ENCODE data around the gene SALL1.

Gene SALL1

DNA sequence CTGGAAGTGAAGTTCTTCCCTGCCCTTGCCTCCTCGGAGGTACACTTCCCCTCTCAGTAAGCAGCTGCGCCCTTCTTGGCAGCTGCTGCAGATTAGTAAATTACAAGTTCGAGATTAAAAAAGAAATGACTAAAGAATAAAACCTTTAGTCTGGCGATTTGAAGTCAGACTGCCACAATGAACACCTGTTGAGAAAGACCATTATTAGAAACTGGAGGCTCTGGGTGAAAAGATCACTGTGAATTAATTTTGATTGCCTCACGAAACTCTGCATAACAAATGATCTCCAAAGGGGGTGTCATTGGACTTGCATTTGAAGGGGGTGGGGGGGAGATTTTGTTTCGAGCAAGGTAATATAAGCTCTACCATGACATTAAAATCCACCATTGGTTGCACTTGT lies 39.3 kb downstream of the SALL1 start:
- no peak for DNase-seq (ENCODE audit: low read depth)

DNA sequence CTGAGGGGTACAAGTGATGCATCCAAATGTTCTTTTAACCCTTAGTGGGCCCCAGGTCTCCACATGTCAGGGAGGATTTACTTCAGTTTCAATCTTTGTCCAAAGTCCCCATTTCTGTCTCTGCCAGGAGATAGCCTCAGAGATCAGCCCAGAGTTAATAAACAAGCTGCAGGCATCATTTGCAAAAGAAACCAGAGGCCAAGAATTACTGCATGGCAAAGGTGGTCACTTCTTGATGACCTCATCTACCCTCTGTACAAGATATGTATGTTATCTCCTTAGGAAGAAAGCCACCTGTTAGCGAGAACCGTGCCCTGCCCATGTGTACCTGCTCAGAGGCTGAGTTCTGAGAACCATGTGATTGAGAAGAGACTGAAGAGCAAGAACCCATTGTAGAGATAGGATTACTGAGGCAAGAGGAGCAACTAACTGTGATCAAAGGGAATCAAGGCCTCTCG lies 40.3 kb downstream of the SALL1 start:
- no peak for DNase-seq (ENCODE audit: low read depth)

DNA sequence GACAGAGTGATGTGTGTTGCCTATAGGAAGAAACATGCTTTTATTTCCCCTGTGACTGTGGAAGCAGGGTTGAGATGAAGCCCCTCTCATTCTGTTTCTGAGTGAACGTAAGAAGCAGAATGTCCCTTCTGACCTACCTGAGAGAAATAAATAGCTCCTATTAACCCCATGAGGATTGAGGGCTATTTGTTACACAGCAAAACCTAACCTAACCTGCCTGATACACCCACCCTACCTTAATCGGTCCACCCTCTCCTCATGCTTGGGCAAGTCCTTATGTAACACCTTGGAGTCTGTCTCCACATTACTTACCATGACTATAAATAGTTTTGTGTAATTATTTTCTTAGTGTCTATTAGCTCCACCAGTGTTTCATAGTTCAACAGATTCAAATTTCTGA lies 41.9 kb downstream of the SALL1 start:
- no peak for DNase-seq (ENCODE audit: low read depth)

- DNase-seq (ENCODE audit: low read depth): no peak
Observed at GRCh38 chr16:51107742-51108141, 43.3 kb downstream of the SALL1 start.

DNA sequence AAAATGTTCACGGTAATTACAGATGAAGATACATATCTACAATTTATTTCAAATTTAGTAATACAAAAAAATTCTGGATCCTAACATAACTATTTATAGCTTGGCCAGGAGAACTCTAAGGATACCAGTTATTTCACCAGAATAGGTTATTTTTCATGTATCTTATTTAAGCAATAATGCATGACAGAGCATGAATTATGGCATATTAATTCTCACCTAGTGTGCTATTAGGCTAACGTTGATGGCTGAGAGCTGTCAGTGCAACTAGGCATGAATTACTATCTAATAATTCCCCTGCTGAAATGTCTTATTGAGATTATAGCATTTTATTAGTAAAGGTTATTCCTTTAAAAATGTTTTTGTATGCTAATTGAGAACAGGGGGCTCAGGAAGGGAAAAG lies 44.5 kb downstream of the SALL1 start:
- no peak for DNase-seq (ENCODE audit: low read depth)

GRCh38 chr16:51103590-51103989 lies 47.5 kb downstream of the SALL1 start:
- no peak for DNase-seq (ENCODE audit: low read depth)

GRCh38 chr16:51097729-51098128 lies 53.3 kb downstream of the SALL1 start:
- DNase-seq (ENCODE audit: low read depth): no peak

- no peak for DNase-seq (ENCODE audit: low read depth)
Observed at GRCh38 chr16:51095890-51096626, 55.0 kb downstream of the SALL1 start.

DNA sequence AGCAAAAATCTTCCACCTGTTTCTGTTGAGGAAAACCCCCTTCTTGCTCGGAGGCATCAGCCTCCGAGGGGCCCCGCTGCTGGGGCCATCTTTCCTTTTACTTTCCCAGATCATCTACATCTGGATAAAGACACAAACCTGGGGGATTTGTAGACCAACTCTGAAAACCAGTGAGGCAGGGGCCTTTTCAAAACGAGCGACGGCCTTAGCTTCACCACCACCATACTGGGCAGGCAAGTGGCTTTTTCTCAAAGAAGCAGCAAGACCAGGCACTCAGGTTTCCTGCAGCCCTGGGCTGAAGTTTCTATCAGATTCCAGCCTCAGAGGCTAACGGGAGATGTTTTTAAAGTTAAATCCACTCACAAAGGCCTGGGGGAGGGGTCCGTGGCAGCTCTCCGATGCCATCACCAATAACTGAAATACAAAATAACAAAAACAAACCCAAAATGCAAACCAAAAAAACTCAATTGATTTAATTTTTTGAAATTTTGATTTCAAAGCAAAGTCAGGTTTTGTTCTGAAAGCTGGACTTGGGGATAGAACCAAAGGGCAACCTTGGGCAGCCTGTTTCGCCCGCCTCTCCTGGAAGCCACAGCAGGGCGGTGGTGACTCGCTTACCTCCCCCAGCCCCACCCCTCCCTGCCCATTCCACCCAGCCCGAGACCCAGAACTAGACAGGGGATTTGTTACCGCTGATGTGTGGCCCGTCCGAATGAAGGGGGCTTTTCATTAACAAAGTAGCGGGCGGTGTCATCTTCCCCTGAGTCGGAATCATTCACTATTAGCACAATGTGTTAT lies 55.8 kb downstream of the SALL1 start:
- no peak for DNase-seq (ENCODE audit: low read depth)

DNA sequence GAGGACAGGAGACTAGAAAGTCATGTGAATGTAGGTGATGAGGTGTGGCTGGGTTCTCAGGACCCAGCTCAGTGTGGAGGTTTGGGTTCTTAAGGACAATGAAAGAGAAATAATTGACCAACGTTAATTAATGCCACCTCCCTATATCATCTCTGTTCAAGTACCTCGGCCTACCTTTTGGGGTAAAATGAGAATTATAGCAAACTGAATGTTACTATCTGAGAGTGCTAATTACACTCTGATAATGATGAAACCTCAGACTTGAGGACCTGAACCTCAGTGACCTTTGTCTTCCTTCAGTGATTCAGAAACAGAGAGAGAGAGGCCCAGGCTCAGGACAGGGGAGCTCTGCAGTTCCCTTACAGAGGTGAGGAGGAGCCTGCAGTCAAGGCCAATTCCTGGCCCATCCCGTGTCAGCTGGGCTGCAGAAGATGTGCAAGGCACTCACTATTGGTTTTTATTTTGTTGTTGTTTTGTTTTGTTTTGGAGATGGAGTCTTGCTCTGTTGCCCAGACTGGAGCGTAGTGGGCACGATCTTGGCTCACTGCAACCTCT lies 57.3 kb downstream of the SALL1 start:
- no peak for DNase-seq (ENCODE audit: low read depth)

Measured in ELR (cell line).